H1 (cell line): ENCODE results near the gene DSCAM. TPM values are rescaled to one million over a fixed set of nuclear protein-coding genes. Genes with fewer than 3 reads are reported as not detected.

Experiments
- CTCF ChIA-PET: fragments of 300-600 bp; sonication (Branson Sonifier 250); formaldehyde crosslinking; loops from one replicate; lab custom pipeline; 2021; ENCODE audit not compliant: partially characterized antibody; lab: Charles Lee
- POLR2A ChIA-PET: fragments of 300-600 bp; sonication (Branson Sonifier 250); formaldehyde crosslinking; loops from one replicate; lab custom pipeline; 2021; ENCODE audit warnings: inconsistent platforms; ENCODE audit not compliant: partially characterized antibody; lab: Charles Lee
- DNase-seq, 2 experiments: peaks; one replicate each; pipeline versions ENCODE4 v3.0.0 to v3.0.0-alpha.2; 2010 to 2022; ENCODE audit warnings: low spot score in 2 of 2, low read depth in 1 of 2, mixed read lengths in 1 of 2
- FAIRE-seq: peaks from 2 replicates; lab custom pipeline; 2011; peaks lifted over from hg19 to GRCh38; lab: Jason Lieb, UNC
- H2AFZ ChIP-seq: 2 replicates; pipeline ENCODE4 v1.8.1; 2012; ENCODE audit warnings: low read length, inconsistent platforms
- H2AK5ac ChIP-seq: 2 replicates; pipeline ENCODE4 v1.6.1; 2013; ENCODE audit warnings: low read depth, low read length
- H2BK120ac ChIP-seq: replicated peaks from 2 replicates; pipeline ENCODE3; 2013; ENCODE audit warnings: low read depth, low read length, inconsistent platforms
- H2BK12ac ChIP-seq: 2 replicates; pipeline ENCODE4 v1.6.1; 2013; ENCODE audit warnings: low read depth, low read length
- H2BK15ac ChIP-seq: 2 replicates; pipeline ENCODE4 v1.6.1; 2013; ENCODE audit warnings: low read length
- H2BK20ac ChIP-seq: 2 replicates; pipeline ENCODE4 v1.6.1; 2013; ENCODE audit warnings: low read length
- H2BK5ac ChIP-seq: 2 replicates; pipeline ENCODE4 v1.6.1; 2013; ENCODE audit warnings: low read depth, low read length
- H3K14ac ChIP-seq: 2 replicates; pipeline ENCODE4 v1.6.1; 2013; ENCODE audit warnings: inconsistent platforms; ENCODE audit not compliant: insufficient read length
- H3K18ac ChIP-seq: 2 replicates; pipeline ENCODE4 v1.6.1; 2013; ENCODE audit warnings: low read length; ENCODE audit errors: extremely low read depth
- H3K23ac ChIP-seq: 2 replicates; pipeline ENCODE4 v1.6.1; 2013; ENCODE audit warnings: inconsistent platforms; ENCODE audit not compliant: insufficient read length
- H3K23me2 ChIP-seq: 2 replicates; pipeline ENCODE4 v1.6.1; 2013; ENCODE audit warnings: low read depth, low read length
- H3K27ac ChIP-seq: 2 replicates; pipeline ENCODE4 v1.6.1; 2011; ENCODE audit warnings: low read depth, low read length, inconsistent platforms
- H3K27me3 ChIP-seq, 4 experiments: replicated peaks in 1 of 4; 1 replicate in 1 of 4; 2 replicates in 3 of 4; pipeline versions ENCODE4 v1.6.1 to v1.8.1; 2011 to 2013; ENCODE audit warnings: low read length in 3 of 4, mild to moderate bottlenecking in 3 of 4, inconsistent platforms in 2 of 4, mixed read lengths in 2 of 4, moderate library complexity in 1 of 4; ENCODE audit not compliant: control insufficient read depth in 3 of 4, insufficient read depth in 3 of 4; ENCODE audit errors: extremely low read depth in 1 of 4
- H3K36me3 ChIP-seq, 4 experiments: 2 replicates each; pipeline versions ENCODE4 v1.6.1 to v1.8.1; 2011 to 2013; ENCODE audit warnings: mild to moderate bottlenecking in 4 of 4, low read length in 3 of 4, moderate library complexity in 2 of 4, control low read depth in 1 of 4, inconsistent platforms in 1 of 4; ENCODE audit not compliant: insufficient read depth in 4 of 4, control insufficient read depth in 2 of 4
- H3K4ac ChIP-seq: replicated peaks from 2 replicates; pipeline ENCODE3; 2013; ENCODE audit warnings: low read length, low read depth, mixed read lengths, inconsistent platforms; ENCODE audit not compliant: insufficient read length
- H3K4me1 ChIP-seq, 4 experiments: replicated peaks in 1 of 4; 1 replicate in 1 of 4; 2 replicates in 3 of 4; pipeline versions ENCODE4 v1.6.1 to v1.8.1; 2011 to 2013; ENCODE audit warnings: low read length in 3 of 4, inconsistent platforms in 2 of 4, mixed read lengths in 1 of 4; ENCODE audit not compliant: insufficient read depth in 4 of 4, control insufficient read depth in 3 of 4
- H3K4me2 ChIP-seq, 2 experiments: 2 replicates each; pipeline versions ENCODE4 v1.6.1 to v1.8.1; 2011 to 2013; ENCODE audit warnings: low read depth in 2 of 2, low read length in 2 of 2, control low read depth in 1 of 2, inconsistent platforms in 1 of 2, mild to moderate bottlenecking in 1 of 2; ENCODE audit not compliant: insufficient read depth in 1 of 2
- H3K4me3 ChIP-seq, 4 experiments: fragments of 200-600, 300-600 bp in 1 of 4; sonication (generic), shearing (Covaris generic), sonication (Bioruptor Twin) in 1 of 4; 2 replicates each; pipeline versions ENCODE4 v1.5.1 to v1.8.1; 2011 to 2016; ENCODE audit warnings: low read length in 4 of 4, low read depth in 3 of 4, control low read depth in 2 of 4, inconsistent platforms in 2 of 4, mild to moderate bottlenecking in 2 of 4, mixed read lengths in 1 of 4, moderate library complexity in 1 of 4; ENCODE audit not compliant: insufficient read depth in 2 of 4; ENCODE audit errors: extremely low read depth in 1 of 4
- H3K56ac ChIP-seq: replicated peaks from 2 replicates; pipeline ENCODE3; 2013; ENCODE audit warnings: low read depth, mild to moderate bottlenecking, mixed read lengths, low read length, inconsistent platforms; ENCODE audit not compliant: insufficient read length
- H3K79me1 ChIP-seq: 2 replicates; pipeline ENCODE4 v1.6.1; 2013; ENCODE audit warnings: low read depth, low read length, control low read depth
- H3K79me2 ChIP-seq, 2 experiments: 2 replicates each; pipeline versions ENCODE4 v1.6.1 to v1.8.1; 2012 to 2013; ENCODE audit warnings: low read length in 2 of 2, mild to moderate bottlenecking in 2 of 2, inconsistent platforms in 1 of 2; ENCODE audit not compliant: insufficient read depth in 2 of 2, control insufficient read depth in 1 of 2
- H3K9ac ChIP-seq, 4 experiments: replicated peaks in 1 of 4; 1 replicate in 1 of 4; 2 replicates in 3 of 4; pipeline versions ENCODE4 v1.6.1 to v1.8.1; 2011 to 2013; ENCODE audit warnings: low read depth in 3 of 4, low read length in 3 of 4, control low read depth in 2 of 4, mild to moderate bottlenecking in 2 of 4, moderate library complexity in 2 of 4, inconsistent platforms in 1 of 4; ENCODE audit errors: extremely low read depth in 1 of 4
- H3K9me3 ChIP-seq, 2 experiments: 2 replicates each; pipeline versions ENCODE4 v1.6.1 to v1.8.1; 2012 to 2013; ENCODE audit warnings: mild to moderate bottlenecking in 2 of 2, moderate library complexity in 2 of 2, control low read depth in 1 of 2, inconsistent platforms in 1 of 2, low read depth in 1 of 2, low read length in 1 of 2, mixed read lengths in 1 of 2; ENCODE audit not compliant: insufficient read depth in 2 of 2
- H4K20me1 ChIP-seq, 2 experiments: replicated peaks in 1 of 2; 2 replicates each; pipeline versions ENCODE3 to v1.8.1; 2011 to 2013; ENCODE audit warnings: inconsistent platforms in 2 of 2, low read length in 2 of 2, mild to moderate bottlenecking in 1 of 2; ENCODE audit not compliant: insufficient read depth in 2 of 2, control insufficient read depth in 1 of 2
- H4K5ac ChIP-seq: 2 replicates; pipeline ENCODE4 v1.6.1; 2013; ENCODE audit warnings: low read length, low read depth, mixed read lengths, inconsistent platforms; ENCODE audit not compliant: insufficient read length
- H4K8ac ChIP-seq: 2 replicates; pipeline ENCODE4 v1.8.0; 2013; ENCODE audit warnings: mild to moderate bottlenecking, moderate library complexity, low read length, inconsistent platforms; ENCODE audit not compliant: insufficient read depth; ENCODE audit errors: extremely low read depth
- H4K91ac ChIP-seq: replicated peaks from 2 replicates; pipeline ENCODE3; 2013; ENCODE audit warnings: low read length, mixed read lengths, inconsistent platforms; ENCODE audit not compliant: insufficient read length
- SIN3A ChIP-seq, 2 experiments: IDR thresholded peaks in 1 of 2; conservative IDR thresholded peaks in 1 of 2; 2 replicates each; pipeline ENCODE4 v1.6.1; 2011 to 2012; ENCODE audit warnings: low read length in 2 of 2, improper control_type of control experiment in 1 of 2, low read depth in 1 of 2, mild to moderate bottlenecking in 1 of 2
- WGBS, 2 experiments: shearing (Covaris generic) in 1 of 2; methylation state at CpG; one replicate each; pipeline versions ENCODE4 v1.1.6 to v1.1.7; 2013 to 2015; ENCODE audit warnings: low lambda C conversion rate in 2 of 2, mixed read lengths in 2 of 2, inconsistent platforms in 1 of 2, low coverage in 1 of 2, missing lambda C conversion rate in 1 of 2; ENCODE audit not compliant: insufficient replicate concordance in 2 of 2, insufficient coverage in 1 of 2, insufficient read length in 1 of 2; ENCODE audit errors: extremely low coverage in 1 of 2, missing lambda C conversion rate in 1 of 2; 5-methylcytosine and 5-hydroxymethylcytosine counted together
- polyA plus RNA-seq, 7 experiments: library from polyadenylated mRNA; depleted of rRNA in 3 of 7; stranded (reverse) in 5 of 7; unstranded in 2 of 7; fragments of >200 nt in 5 of 7; fragments of 200-250 nt in 2 of 7; gene quantifications; 1 replicate in 5 of 7; 2 replicates in 1 of 7; 4 replicates in 1 of 7; pipeline versions ENCODE4 v1.2.1 to v1.2.3, GENCODE V29; 2011 to 2013; ENCODE audit warnings: missing spikeins in 2 of 7, mixed read lengths in 2 of 7
- total RNA-seq: library from RNA; stranded (reverse); fragmentation: NEBNext Ultra II Directional; extraction: Animal tissue kit (Norgen Biotek cat#: 25700); gene quantifications from 2 replicates; pipeline ENCODE4 v1.2.1, GENCODE V29; 2021

Gene DSCAM
- total and polyA plus RNA-seq, 2 of the 8 experiments (the other 6 are each of a cell fraction or from before 2014, with no cell fraction given) = 0.02 to 0.15 TPM

DNA sequence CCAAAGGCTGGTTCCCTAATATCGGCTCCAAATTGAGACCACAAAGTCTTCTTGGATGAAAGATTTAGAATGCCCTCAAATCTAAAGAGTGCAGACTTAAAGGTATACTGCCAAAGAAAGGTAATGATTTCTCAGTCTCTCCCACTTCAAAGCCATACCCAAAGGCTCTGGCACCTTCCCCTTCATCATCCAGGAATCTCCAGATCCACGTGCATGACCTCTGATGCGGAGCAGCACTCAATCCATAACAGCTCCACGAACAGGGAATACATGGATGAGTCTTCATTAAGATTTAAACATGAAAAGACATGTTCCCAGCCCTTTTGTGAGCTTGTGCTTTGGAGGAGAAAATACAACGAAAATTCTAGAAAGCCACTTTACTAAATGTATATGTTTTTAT lies 453.9 kb downstream of the DSCAM start:
- no peak overlapping the region for H4K91ac ChIP-seq
- no peaks in the 10 kb centered on the region for H3K36me3 ChIP-seq
- ChIA-PET CTCF (interaction anchor here (1.0 to 1.4 kb wide), 3 partner anchors 10 to 525 kb away, joined by 3 read pairs; partner anchors contain the start of gene PCP4), POLR2A (no interaction called here)
- H3K18ac ChIP-seq = no peak overlapping the region
- H3K23me2 ChIP-seq = no peaks in the 10 kb centered on the region
- H3K4ac ChIP-seq = no peak overlapping the region
- 82% methylated on average over 5 of the region's 5 CpGs; no CpG with 5 or more reads in 1 of the 2 experiments for WGBS, 2 experiments
- no peak overlapping the region for H2AFZ ChIP-seq
- H3K4me3 ChIP-seq = no peak overlapping the region
- no peak overlapping the region for H2BK12ac ChIP-seq
- H2BK120ac ChIP-seq = no peak overlapping the region
- no peaks in the 10 kb centered on the region for H3K4me1 ChIP-seq
- H2AK5ac ChIP-seq = no peak overlapping the region
- no peaks in the 10 kb centered on the region for H3K9me3 ChIP-seq
- FAIRE-seq (no peak), DNase-seq (no peak)
- H4K8ac ChIP-seq = no peak overlapping the region
- H3K27ac ChIP-seq = no peak overlapping the region
- H2BK5ac ChIP-seq = no peak overlapping the region
- no peak overlapping the region for H3K14ac ChIP-seq
- no peak overlapping the region for H2BK20ac ChIP-seq
- TF ChIP-seq SIN3A (conservative IDR thresholded peaks at IDR 0.05 in 1 of 2, IDR thresholded peaks at IDR 0.05 in 1 of 2; ENCODE audit: low read depth in 1 of 2, low read length in 2 of 2) = no peak
- no peaks in the 10 kb centered on the region for H3K79me1 ChIP-seq
- H3K27me3 ChIP-seq = no peaks in the 10 kb centered on the region
- no peak overlapping the region for H3K9ac ChIP-seq
- no peaks in the 10 kb centered on the region for H3K79me2 ChIP-seq
- H4K5ac ChIP-seq = no peak overlapping the region
- H2BK15ac ChIP-seq = no peak overlapping the region
- no peak overlapping the region for H3K23ac ChIP-seq
- no peak overlapping the region for H3K4me2 ChIP-seq
- H4K20me1 ChIP-seq = no peaks in the 10 kb centered on the region
- H3K56ac ChIP-seq = no peak overlapping the region
